H1 (cell line): ENCODE results near the gene PPP2R2D. TPM values are rescaled to one million over a fixed set of nuclear protein-coding genes. Genes with fewer than 3 reads are reported as not detected.

ENCODE experiments used
- CTCF ChIA-PET: fragments of 300-600 bp; sonication (Branson Sonifier 250); formaldehyde crosslinking; loops from one replicate; lab custom pipeline; 2021; ENCODE audit not compliant: partially characterized antibody; lab: Charles Lee
- POLR2A ChIA-PET: fragments of 300-600 bp; sonication (Branson Sonifier 250); formaldehyde crosslinking; loops from one replicate; lab custom pipeline; 2021; ENCODE audit warnings: inconsistent platforms; ENCODE audit not compliant: partially characterized antibody; lab: Charles Lee
- DNase-seq, 2 experiments: peaks; one replicate each; pipeline versions ENCODE4 v3.0.0 to v3.0.0-alpha.2; 2010 to 2022; ENCODE audit warnings: low spot score in 2 of 2, low read depth in 1 of 2, mixed read lengths in 1 of 2
- FAIRE-seq: peaks from 2 replicates; lab custom pipeline; 2011; peaks lifted over from hg19 to GRCh38; lab: Jason Lieb, UNC
- H2AFZ ChIP-seq: 2 replicates; pipeline ENCODE4 v1.8.1; 2012; ENCODE audit warnings: low read length, inconsistent platforms
- H2AK5ac ChIP-seq: 2 replicates; pipeline ENCODE4 v1.6.1; 2013; ENCODE audit warnings: low read depth, low read length
- H2BK120ac ChIP-seq: replicated peaks from 2 replicates; pipeline ENCODE3; 2013; ENCODE audit warnings: low read depth, low read length, inconsistent platforms
- H2BK12ac ChIP-seq: 2 replicates; pipeline ENCODE4 v1.6.1; 2013; ENCODE audit warnings: low read depth, low read length
- H2BK15ac ChIP-seq: 2 replicates; pipeline ENCODE4 v1.6.1; 2013; ENCODE audit warnings: low read length
- H2BK20ac ChIP-seq: 2 replicates; pipeline ENCODE4 v1.6.1; 2013; ENCODE audit warnings: low read length
- H2BK5ac ChIP-seq: 2 replicates; pipeline ENCODE4 v1.6.1; 2013; ENCODE audit warnings: low read depth, low read length
- H3K14ac ChIP-seq: 2 replicates; pipeline ENCODE4 v1.6.1; 2013; ENCODE audit warnings: inconsistent platforms; ENCODE audit not compliant: insufficient read length
- H3K18ac ChIP-seq: 2 replicates; pipeline ENCODE4 v1.6.1; 2013; ENCODE audit warnings: low read length; ENCODE audit errors: extremely low read depth
- H3K23ac ChIP-seq: 2 replicates; pipeline ENCODE4 v1.6.1; 2013; ENCODE audit warnings: inconsistent platforms; ENCODE audit not compliant: insufficient read length
- H3K23me2 ChIP-seq: 2 replicates; pipeline ENCODE4 v1.6.1; 2013; ENCODE audit warnings: low read depth, low read length
- H3K27ac ChIP-seq: 2 replicates; pipeline ENCODE4 v1.6.1; 2011; ENCODE audit warnings: low read depth, low read length, inconsistent platforms
- H3K27me3 ChIP-seq, 4 experiments: replicated peaks in 1 of 4; 1 replicate in 1 of 4; 2 replicates in 3 of 4; pipeline versions ENCODE4 v1.6.1 to v1.8.1; 2011 to 2013; ENCODE audit warnings: low read length in 3 of 4, mild to moderate bottlenecking in 3 of 4, inconsistent platforms in 2 of 4, mixed read lengths in 2 of 4, moderate library complexity in 1 of 4; ENCODE audit not compliant: control insufficient read depth in 3 of 4, insufficient read depth in 3 of 4; ENCODE audit errors: extremely low read depth in 1 of 4
- H3K36me3 ChIP-seq, 4 experiments: 2 replicates each; pipeline versions ENCODE4 v1.6.1 to v1.8.1; 2011 to 2013; ENCODE audit warnings: mild to moderate bottlenecking in 4 of 4, low read length in 3 of 4, moderate library complexity in 2 of 4, control low read depth in 1 of 4, inconsistent platforms in 1 of 4; ENCODE audit not compliant: insufficient read depth in 4 of 4, control insufficient read depth in 2 of 4
- H3K4ac ChIP-seq: replicated peaks from 2 replicates; pipeline ENCODE3; 2013; ENCODE audit warnings: low read length, low read depth, mixed read lengths, inconsistent platforms; ENCODE audit not compliant: insufficient read length
- H3K4me1 ChIP-seq, 4 experiments: replicated peaks in 1 of 4; 1 replicate in 1 of 4; 2 replicates in 3 of 4; pipeline versions ENCODE4 v1.6.1 to v1.8.1; 2011 to 2013; ENCODE audit warnings: low read length in 3 of 4, inconsistent platforms in 2 of 4, mixed read lengths in 1 of 4; ENCODE audit not compliant: insufficient read depth in 4 of 4, control insufficient read depth in 3 of 4
- H3K4me2 ChIP-seq, 2 experiments: 2 replicates each; pipeline versions ENCODE4 v1.6.1 to v1.8.1; 2011 to 2013; ENCODE audit warnings: low read depth in 2 of 2, low read length in 2 of 2, control low read depth in 1 of 2, inconsistent platforms in 1 of 2, mild to moderate bottlenecking in 1 of 2; ENCODE audit not compliant: insufficient read depth in 1 of 2
- H3K4me3 ChIP-seq, 4 experiments: fragments of 200-600, 300-600 bp in 1 of 4; sonication (generic), shearing (Covaris generic), sonication (Bioruptor Twin) in 1 of 4; 2 replicates each; pipeline versions ENCODE4 v1.5.1 to v1.8.1; 2011 to 2016; ENCODE audit warnings: low read length in 4 of 4, low read depth in 3 of 4, control low read depth in 2 of 4, inconsistent platforms in 2 of 4, mild to moderate bottlenecking in 2 of 4, mixed read lengths in 1 of 4, moderate library complexity in 1 of 4; ENCODE audit not compliant: insufficient read depth in 2 of 4; ENCODE audit errors: extremely low read depth in 1 of 4
- H3K56ac ChIP-seq: replicated peaks from 2 replicates; pipeline ENCODE3; 2013; ENCODE audit warnings: low read depth, mild to moderate bottlenecking, mixed read lengths, low read length, inconsistent platforms; ENCODE audit not compliant: insufficient read length
- H3K79me1 ChIP-seq: 2 replicates; pipeline ENCODE4 v1.6.1; 2013; ENCODE audit warnings: low read depth, low read length, control low read depth
- H3K79me2 ChIP-seq, 2 experiments: 2 replicates each; pipeline versions ENCODE4 v1.6.1 to v1.8.1; 2012 to 2013; ENCODE audit warnings: low read length in 2 of 2, mild to moderate bottlenecking in 2 of 2, inconsistent platforms in 1 of 2; ENCODE audit not compliant: insufficient read depth in 2 of 2, control insufficient read depth in 1 of 2
- H3K9ac ChIP-seq, 4 experiments: replicated peaks in 1 of 4; 1 replicate in 1 of 4; 2 replicates in 3 of 4; pipeline versions ENCODE4 v1.6.1 to v1.8.1; 2011 to 2013; ENCODE audit warnings: low read depth in 3 of 4, low read length in 3 of 4, control low read depth in 2 of 4, mild to moderate bottlenecking in 2 of 4, moderate library complexity in 2 of 4, inconsistent platforms in 1 of 4; ENCODE audit errors: extremely low read depth in 1 of 4
- H3K9me3 ChIP-seq, 2 experiments: 2 replicates each; pipeline versions ENCODE4 v1.6.1 to v1.8.1; 2012 to 2013; ENCODE audit warnings: mild to moderate bottlenecking in 2 of 2, moderate library complexity in 2 of 2, control low read depth in 1 of 2, inconsistent platforms in 1 of 2, low read depth in 1 of 2, low read length in 1 of 2, mixed read lengths in 1 of 2; ENCODE audit not compliant: insufficient read depth in 2 of 2
- H4K20me1 ChIP-seq, 2 experiments: replicated peaks in 1 of 2; 2 replicates each; pipeline versions ENCODE3 to v1.8.1; 2011 to 2013; ENCODE audit warnings: inconsistent platforms in 2 of 2, low read length in 2 of 2, mild to moderate bottlenecking in 1 of 2; ENCODE audit not compliant: insufficient read depth in 2 of 2, control insufficient read depth in 1 of 2
- H4K5ac ChIP-seq: 2 replicates; pipeline ENCODE4 v1.6.1; 2013; ENCODE audit warnings: low read length, low read depth, mixed read lengths, inconsistent platforms; ENCODE audit not compliant: insufficient read length
- H4K8ac ChIP-seq: 2 replicates; pipeline ENCODE4 v1.8.0; 2013; ENCODE audit warnings: mild to moderate bottlenecking, moderate library complexity, low read length, inconsistent platforms; ENCODE audit not compliant: insufficient read depth; ENCODE audit errors: extremely low read depth
- H4K91ac ChIP-seq: replicated peaks from 2 replicates; pipeline ENCODE3; 2013; ENCODE audit warnings: low read length, mixed read lengths, inconsistent platforms; ENCODE audit not compliant: insufficient read length
- CBX8 ChIP-seq: fragments of 300-800, 300-1000 bp; sonication (generic); IDR thresholded peaks from 2 replicates; pipeline ENCODE4 v1.7.1; 2016; ENCODE audit warnings: low read depth, low read length, borderline replicate concordance
- CHD1 ChIP-seq: IDR thresholded peaks from 2 replicates; pipeline ENCODE4 v1.6.1; 2012; ENCODE audit warnings: low read depth, low read length, improper control_type of control experiment
- NRF1 ChIP-seq: IDR thresholded peaks from 2 replicates; pipeline ENCODE4 v1.6.1; 2011; ENCODE audit warnings: mild to moderate bottlenecking, low read depth, low read length, improper control_type of control experiment
- WGBS, 2 experiments: shearing (Covaris generic) in 1 of 2; methylation state at CpG; one replicate each; pipeline versions ENCODE4 v1.1.6 to v1.1.7; 2013 to 2015; ENCODE audit warnings: low lambda C conversion rate in 2 of 2, mixed read lengths in 2 of 2, inconsistent platforms in 1 of 2, low coverage in 1 of 2, missing lambda C conversion rate in 1 of 2; ENCODE audit not compliant: insufficient replicate concordance in 2 of 2, insufficient coverage in 1 of 2, insufficient read length in 1 of 2; ENCODE audit errors: extremely low coverage in 1 of 2, missing lambda C conversion rate in 1 of 2; 5-methylcytosine and 5-hydroxymethylcytosine counted together
- polyA plus RNA-seq, 7 experiments: library from polyadenylated mRNA; depleted of rRNA in 3 of 7; stranded (reverse) in 5 of 7; unstranded in 2 of 7; fragments of >200 nt in 5 of 7; fragments of 200-250 nt in 2 of 7; gene quantifications; 1 replicate in 5 of 7; 2 replicates in 1 of 7; 4 replicates in 1 of 7; pipeline versions ENCODE4 v1.2.1 to v1.2.3, GENCODE V29; 2011 to 2013; ENCODE audit warnings: missing spikeins in 2 of 7, mixed read lengths in 2 of 7
- total RNA-seq: library from RNA; stranded (reverse); fragmentation: NEBNext Ultra II Directional; extraction: Animal tissue kit (Norgen Biotek cat#: 25700); gene quantifications from 2 replicates; pipeline ENCODE4 v1.2.1, GENCODE V29; 2021

Gene PPP2R2D
- total and polyA plus RNA-seq, 2 of the 8 experiments (the other 6 are each of a cell fraction or from before 2014, with no cell fraction given): 25.4 to 32.8 TPM

DNA sequence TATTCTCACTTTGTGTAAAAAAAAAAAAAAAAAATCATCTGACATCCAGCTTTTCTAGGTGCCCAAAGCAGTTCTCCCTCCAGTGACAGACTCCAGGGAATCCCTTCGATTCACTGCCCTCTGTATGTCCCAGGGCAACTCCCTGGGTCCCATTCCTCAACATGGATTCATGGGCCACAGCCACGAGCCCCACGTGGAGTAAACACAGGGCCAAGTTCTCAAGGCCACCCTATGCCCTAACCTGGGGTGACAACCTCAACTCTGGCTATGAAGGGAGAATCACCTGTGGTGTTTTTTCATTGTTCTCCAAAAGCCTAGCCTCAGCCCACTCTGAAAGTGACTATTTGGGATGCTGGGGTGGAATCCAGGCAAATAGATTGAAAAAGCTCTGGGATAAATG, 77.6 kb downstream of the PPP2R2D start:
- H4K91ac ChIP-seq: no peak overlapping the region
- H3K56ac ChIP-seq: no peak overlapping the region
- no peak overlapping the region for H3K4me3 ChIP-seq
- H3K4me1 ChIP-seq: peaks cover 12 to 16% (median 13%) of the 10 kb centered on the region in 4 experiments
- no peak overlapping the region for H4K8ac ChIP-seq
- H3K23ac ChIP-seq: no peak overlapping the region
- H2BK20ac ChIP-seq: no peak overlapping the region
- H4K5ac ChIP-seq: no peak overlapping the region
- peaks cover 21% of the 10 kb centered on the region for H3K79me1 ChIP-seq
- H3K9me3 ChIP-seq: peaks cover 0 to 2% of the 10 kb centered on the region in 2 experiments; a peak in 1 of 4 replicates
- ChIA-PET POLR2A (interaction anchor here (0.7 kb wide), 1 partner anchor 37 kb away, joined by 4 read pairs; no protein-coding TSS in a partner anchor), CTCF (interaction anchor here (2.0 kb wide), 1 partner anchor 45 kb away, joined by 8 read pairs; no protein-coding TSS in a partner anchor)
- DNase-seq (no peak), FAIRE-seq (no peak)
- H3K27ac ChIP-seq: no peak overlapping the region
- 0 out of 2 replicates have a peak overlapping the region, but pooled peaks have one; percentile 24 for H3K18ac ChIP-seq
- H3K27me3 ChIP-seq: peaks cover 8 to 24% (median 18%) of the 10 kb centered on the region in 4 experiments
- no peak overlapping the region for H2AK5ac ChIP-seq
- peaks cover 18 to 27% of the 10 kb centered on the region in 2 experiments for H4K20me1 ChIP-seq
- H3K36me3 ChIP-seq: peaks cover 0 to 3% (median 0%) of the 10 kb centered on the region in 4 experiments; a peak in 1 of 8 replicates
- no peak overlapping the region for H2BK15ac ChIP-seq
- H3K4ac ChIP-seq: no peak overlapping the region
- H2BK5ac ChIP-seq: no peak overlapping the region
- H3K4me2 ChIP-seq: peak overlapping the region; percentile 29 to 82; a peak in 3 of 4 replicates
- 67% methylated on average over 3 of the region's 3 CpGs; no CpG with 5 or more reads in 1 of the 2 experiments for WGBS, 2 experiments
- no peak overlapping the region for H3K14ac ChIP-seq
- no peak overlapping the region for H3K9ac ChIP-seq
- no peak overlapping the region for H2BK120ac ChIP-seq
- TF ChIP-seq CHD1 (no peak), CBX8 (no peak), NRF1 (no peak)
- H2BK12ac ChIP-seq: no peak overlapping the region
- peaks cover 12% of the 10 kb centered on the region for H3K23me2 ChIP-seq
- H2AFZ ChIP-seq: no peak overlapping the region
- H3K79me2 ChIP-seq: peaks cover 16 to 63% of the 10 kb centered on the region in 2 experiments; a peak in 3 of 4 replicates
